ENCODE results near the gene UBE2E2. TPM values are rescaled to one million over a fixed set of nuclear protein-coding genes. Genes with fewer than 3 reads are reported as not detected.

UBE2E2 gene
- total RNA-seq, 1 donor from 2014 or later = 38.3 TPM

- DNase-seq (no peak), ATAC-seq (no peak)
- intact Hi-C loops (cut with micrococcal nuclease) = no loop called here
These were observed 17.3 kb upstream of the UBE2E2 start for GRCh38 chr3:23185861-23186260.

GRCh38 chr3:23189187-23189586, 13.9 kb upstream of the UBE2E2 start:
- intact Hi-C loops (cut with micrococcal nuclease) = no loop called here
- ATAC-seq = no peak
- DNase-seq = no peak

GRCh38 chr3:23192816-23193215, 10.3 kb upstream of the UBE2E2 start:
- DNase-seq = no peak
- ATAC-seq = no peak
- intact Hi-C loops (cut with micrococcal nuclease) = no loop called here

- intact Hi-C loops (cut with micrococcal nuclease) = no loop called here
- DNase-seq (no peak), ATAC-seq (no peak)
These were observed 9.3 kb upstream of the UBE2E2 start for GRCh38 chr3:23193831-23194230.

GRCh38 chr3:23198801-23199200, 4.3 kb upstream of the UBE2E2 start:
- no peak for ATAC-seq
- DNase-seq = no peak
- intact Hi-C loops (cut with micrococcal nuclease) = no loop called here

GRCh38 chr3:23199649-23200048, 3.5 kb upstream of the UBE2E2 start:
- no peak for DNase-seq
- intact Hi-C loops (cut with micrococcal nuclease) = loop anchor here (5.0 kb wide), 1 partner anchor 213 kb away; no protein-coding TSS in a partner anchor

GRCh38 chr3:23201154-23201838, 1.8 kb upstream of the UBE2E2 start:
- no peak for ATAC-seq
- DNase-seq = no peak
- intact Hi-C loops (cut with micrococcal nuclease) = loop anchor here (5.0 kb wide), 1 partner anchor 211 kb away; no protein-coding TSS in a partner anchor

More at GRCh38 chr3:23199649-23200048, 3.5 kb upstream of the UBE2E2 start:
- ATAC-seq = no peak

GRCh38 chr3:23202203-23202920, 765 bp upstream of the UBE2E2 start:
- intact Hi-C loops (cut with micrococcal nuclease) = loop anchor here (5.0 kb wide), 1 partner anchor 210 kb away; no protein-coding TSS in a partner anchor
- DNase-seq (no peak), ATAC-seq (peak; percentile 48)

GRCh38 chr3:23203708-23204330, 692 bp downstream of the UBE2E2 start:
- ATAC-seq = peak; percentile 35
- intact Hi-C loops (cut with micrococcal nuclease) = loop anchor here (5.0 kb wide), 1 partner anchor 208 kb away; no protein-coding TSS in a partner anchor

GRCh38 chr3:23206366-23206765, 3.2 kb downstream of the UBE2E2 start:
- no peak for DNase-seq
- ATAC-seq = no peak
- intact Hi-C loops (cut with micrococcal nuclease) = no loop called here

More at GRCh38 chr3:23203708-23204330, 692 bp downstream of the UBE2E2 start:
- DNase-seq = peak; percentile 53

- intact Hi-C loops (cut with micrococcal nuclease) = no loop called here
- DNase-seq (no peak), ATAC-seq (no peak)
These were observed 6.0 kb downstream of the UBE2E2 start for GRCh38 chr3:23209103-23209502.

- DNase-seq (no peak), ATAC-seq (no peak)
- intact Hi-C loops (cut with micrococcal nuclease) = no loop called here
These were observed 6.8 kb downstream of the UBE2E2 start for GRCh38 chr3:23209747-23210487.

- no peak for DNase-seq
- no peak for ATAC-seq
- intact Hi-C loops (cut with micrococcal nuclease) = no loop called here
These were observed 10.7 kb downstream of the UBE2E2 start for GRCh38 chr3:23213813-23214212.

- ATAC-seq = no peak
- no peak for DNase-seq
- intact Hi-C loops (cut with micrococcal nuclease) = no loop called here
These were observed 14.9 kb downstream of the UBE2E2 start for GRCh38 chr3:23217872-23218554.

GRCh38 chr3:23219117-23219516, 16.0 kb downstream of the UBE2E2 start:
- intact Hi-C loops (cut with micrococcal nuclease) = no loop called here
- no peak for DNase-seq
- no peak for ATAC-seq

- intact Hi-C loops (cut with micrococcal nuclease) = no loop called here
- ATAC-seq (no peak), DNase-seq (no peak)
These were observed 16.4 kb downstream of the UBE2E2 start for GRCh38 chr3:23219552-23219951.

- ATAC-seq = no peak
- intact Hi-C loops (cut with micrococcal nuclease) = no loop called here
- DNase-seq = no peak
These were observed 18.0 kb downstream of the UBE2E2 start for GRCh38 chr3:23221136-23221535.

- DNase-seq = no peak
- no peak for ATAC-seq
- intact Hi-C loops (cut with micrococcal nuclease) = no loop called here
These were observed 28.9 kb downstream of the UBE2E2 start for GRCh38 chr3:23232016-23232415.

- no peak for DNase-seq
- ATAC-seq = no peak
- intact Hi-C loops (cut with micrococcal nuclease) = no loop called here
These were observed 29.7 kb downstream of the UBE2E2 start for GRCh38 chr3:23232854-23233253.
